Hematopoietic multipotent progenitor cell treated with erythropoietin and hydrocortisone succinate and interleukin-3 and kit ligand, for 4 days (in vitro differentiated cells): ENCODE measurements around the gene PKDREJ.
"Not testable (repeated sequence)": the region's sequence is repeated elsewhere in the genome, so short reads cannot be mapped to it uniquely, and the experiment has no call there.

Source experiments
- DNase-seq: peaks from one replicate; pipeline ENCODE4 v3.0.0-alpha.2; 2015

Gene PKDREJ, protein sequence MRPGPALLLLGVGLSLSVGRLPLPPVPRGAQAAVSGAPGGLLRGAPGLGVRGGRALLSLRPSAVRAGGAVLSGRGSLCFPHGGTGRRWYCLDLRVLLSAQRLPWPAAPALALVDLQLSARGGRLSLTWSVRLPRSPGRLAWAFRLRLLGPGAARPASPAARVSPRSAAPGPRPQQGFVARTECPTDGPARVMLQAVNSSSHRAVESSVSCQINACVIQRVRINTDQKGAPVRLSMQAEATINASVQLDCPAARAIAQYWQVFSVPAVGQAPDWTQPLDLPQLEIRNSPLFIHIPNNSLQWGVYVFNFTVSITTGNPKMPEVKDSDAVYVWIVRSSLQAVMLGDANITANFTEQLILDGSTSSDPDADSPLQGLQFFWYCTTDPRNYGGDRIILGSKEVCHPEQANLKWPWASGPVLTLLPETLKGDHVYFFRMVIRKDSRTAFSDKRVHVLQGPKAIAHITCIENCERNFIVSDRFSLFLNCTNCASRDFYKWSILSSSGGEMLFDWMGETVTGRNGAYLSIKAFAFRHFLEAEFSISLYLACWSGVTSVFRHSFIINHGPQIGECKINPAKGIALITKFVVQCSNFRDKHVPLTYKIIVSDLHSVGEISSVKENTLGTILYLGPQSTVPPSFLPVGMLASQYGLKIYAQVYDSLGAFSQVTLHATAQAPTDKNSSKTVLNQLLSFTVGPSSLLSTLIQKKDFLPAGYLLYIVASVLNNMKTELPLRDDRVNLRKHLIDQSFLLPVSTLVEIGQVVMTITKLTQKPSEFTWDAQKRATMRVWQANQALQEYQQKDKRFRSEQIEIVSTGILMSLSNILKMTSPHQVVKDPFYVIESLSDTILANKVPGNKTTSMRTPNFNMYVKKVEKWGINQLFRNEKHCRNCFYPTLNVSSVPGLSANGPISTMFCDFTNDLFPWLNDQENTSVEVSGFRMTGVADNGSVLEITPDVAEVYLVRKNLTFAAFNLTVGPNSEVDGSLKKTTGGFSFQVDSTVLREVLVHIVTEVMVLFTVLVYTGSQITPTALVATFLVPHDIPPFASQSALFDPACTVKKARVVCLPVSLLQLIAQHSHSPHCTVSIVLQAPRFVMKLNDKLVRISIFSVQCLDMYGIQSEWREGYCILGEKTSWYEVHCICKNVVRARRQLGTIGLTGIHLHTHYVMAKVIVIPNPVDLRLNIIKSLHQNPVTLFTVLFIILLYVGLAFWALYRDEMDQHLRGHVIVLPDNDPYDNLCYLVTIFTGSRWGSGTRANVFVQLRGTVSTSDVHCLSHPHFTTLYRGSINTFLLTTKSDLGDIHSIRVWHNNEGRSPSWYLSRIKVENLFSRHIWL (N-terminal part only)

DNA sequence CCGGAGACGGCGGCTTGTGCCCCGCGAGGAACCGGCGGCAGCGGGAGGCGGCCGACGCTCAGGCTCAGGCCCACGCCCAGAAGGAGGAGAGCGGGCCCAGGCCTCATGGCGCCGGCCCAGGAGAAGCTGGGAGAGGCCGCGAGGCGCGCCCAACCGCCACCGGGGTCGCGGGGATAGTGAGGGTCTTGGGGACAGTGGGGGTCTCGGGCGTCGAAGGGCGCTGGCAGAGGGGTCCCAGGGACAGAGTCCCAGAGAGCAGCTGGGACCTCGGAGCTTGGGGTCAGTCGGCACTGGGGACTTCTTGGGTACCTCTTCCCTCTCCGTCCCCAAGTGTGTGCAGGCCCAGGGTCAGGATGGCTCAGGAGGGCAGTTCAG is at the start of gene PKDREJ:
PKDREJ (minus strand) TSS at position 128 of the 375 bp plus-strand sequence; CDS start at position 107, 21 bp downstream.
- no peak for DNase-seq

DNA sequence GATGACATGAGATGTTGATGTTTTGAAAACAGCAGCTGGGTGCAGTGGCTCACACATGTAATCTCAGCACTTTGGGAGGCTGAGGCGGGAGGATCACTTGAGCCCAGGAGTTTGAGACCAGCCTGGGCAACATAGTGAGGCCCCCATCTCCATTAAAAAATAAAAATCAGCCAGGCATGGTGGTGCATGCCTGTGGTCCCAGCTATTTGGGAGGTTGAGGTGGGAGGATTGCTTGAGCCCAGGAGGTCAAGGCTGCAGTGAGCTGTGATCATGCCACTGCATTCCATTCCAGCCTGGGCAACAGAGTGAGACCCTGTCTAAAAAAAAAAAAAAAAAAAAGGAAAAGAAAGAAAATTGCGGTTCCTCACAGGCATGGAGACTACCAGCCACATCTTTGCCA is 49.7 kb upstream of the PKDREJ start:
- DNase-seq: not testable (repeated sequence)

DNA sequence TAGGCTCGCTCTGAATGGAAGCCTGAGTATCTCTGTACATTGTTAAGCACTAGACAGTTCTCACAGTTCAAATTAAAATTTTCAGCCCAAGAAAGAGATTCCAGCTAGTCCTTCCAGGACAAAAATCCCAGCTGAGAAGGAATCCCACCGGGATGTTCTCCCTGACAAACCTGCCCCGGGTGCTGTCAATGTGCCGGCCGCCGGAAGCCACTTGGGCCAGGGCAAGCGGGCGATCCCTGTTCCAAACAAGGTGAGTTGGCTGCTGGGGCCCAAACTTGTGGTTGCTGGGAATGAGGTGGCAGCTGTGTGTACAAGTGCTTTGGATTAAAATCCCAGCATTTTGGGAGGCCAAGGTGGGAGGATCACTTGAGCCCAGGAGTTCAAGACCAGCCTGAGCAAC is 48.9 kb upstream of the PKDREJ start:
- DNase-seq: no peak

DNA sequence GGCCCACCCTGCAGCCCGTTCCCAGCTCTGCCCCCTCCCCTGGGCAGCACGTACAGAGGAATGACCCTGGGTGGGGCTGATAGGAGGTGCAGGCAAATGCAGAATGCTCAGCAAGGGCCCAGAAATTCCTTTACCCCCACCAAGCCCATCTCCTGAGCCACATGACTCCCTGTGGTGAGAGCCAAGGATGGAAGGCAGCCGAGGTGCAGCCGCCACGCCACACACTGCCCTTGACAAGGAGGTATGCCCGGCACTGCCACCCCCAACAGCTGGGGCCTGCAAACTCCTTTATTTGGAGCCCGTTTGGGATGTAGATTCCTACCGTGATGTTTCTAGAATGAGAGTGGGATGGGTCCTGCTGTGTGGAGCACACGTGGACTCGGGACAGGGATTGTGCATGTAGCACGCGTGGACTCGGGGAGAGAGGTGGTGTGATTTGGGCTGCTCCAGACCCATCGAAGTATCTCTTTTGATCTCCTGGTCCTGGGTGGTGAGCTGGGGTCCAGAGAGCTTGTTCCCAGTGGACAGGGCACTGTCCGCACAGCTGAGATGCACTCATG is 46.5 kb upstream of the PKDREJ start:
- no peak for DNase-seq

DNA sequence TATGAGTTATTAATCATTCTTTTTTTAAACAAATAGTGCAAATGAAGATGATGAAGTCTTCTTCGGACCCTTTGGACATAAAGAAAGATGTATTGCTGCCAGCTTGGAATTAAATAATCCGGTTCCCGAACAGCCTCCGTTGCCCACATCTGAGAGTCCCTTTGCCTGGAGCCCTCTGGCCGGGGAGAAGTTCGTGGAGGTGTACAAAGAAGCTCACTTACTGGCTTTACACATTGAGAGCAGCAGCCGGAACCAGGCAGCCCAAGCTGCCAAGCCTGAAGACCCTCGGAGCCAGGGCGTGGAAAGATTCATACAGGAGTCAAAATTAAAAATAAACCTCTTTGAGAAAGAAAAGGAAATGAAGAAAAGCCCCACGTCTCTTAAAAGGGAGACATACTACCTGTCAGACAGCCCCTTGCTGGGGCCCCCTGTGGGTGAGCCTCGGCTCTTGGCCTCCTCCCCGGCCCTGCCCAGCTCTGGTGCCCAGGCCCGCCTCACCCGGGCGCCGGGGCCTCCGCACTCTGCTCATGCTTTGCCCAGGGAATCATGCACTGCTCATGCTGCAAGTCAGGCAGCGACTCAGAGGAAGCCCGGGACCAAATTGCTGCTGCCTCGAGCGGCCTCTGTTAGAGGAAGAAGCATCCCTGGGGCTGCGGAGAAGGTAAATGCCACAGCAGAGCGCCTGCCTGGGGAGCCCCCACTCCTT is 45.3 kb upstream of the PKDREJ start:
- no peak for DNase-seq

DNA sequence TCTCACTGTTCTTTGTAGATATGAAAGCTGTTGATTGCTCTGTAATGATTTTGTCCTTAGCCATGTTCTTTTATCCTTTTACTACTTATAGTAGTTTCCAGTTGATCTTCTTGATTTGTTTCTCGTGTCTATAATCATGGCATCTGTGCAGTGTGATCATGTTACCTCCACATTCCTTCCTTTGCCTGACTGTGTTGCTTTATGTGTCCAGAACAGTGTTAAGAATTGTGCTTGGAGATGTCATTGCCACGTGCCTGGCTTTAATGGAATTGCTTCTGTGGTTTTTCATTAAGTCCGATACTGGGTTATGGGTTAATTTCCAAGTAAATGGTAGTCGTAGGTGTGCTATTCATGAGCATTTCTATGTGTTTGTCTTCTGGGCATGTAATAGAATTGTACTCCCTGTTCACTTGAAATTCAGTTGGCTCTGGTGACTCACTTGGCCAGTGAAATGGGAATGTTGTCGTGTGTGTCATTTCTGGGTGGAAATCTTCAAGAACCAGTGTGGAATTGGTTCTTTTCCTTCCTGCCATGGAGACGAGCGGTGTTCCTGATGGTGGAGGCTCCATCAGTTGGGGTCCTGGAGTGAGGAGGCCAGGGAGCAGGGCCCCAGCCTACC is 40.3 kb upstream of the PKDREJ start:
- DNase-seq: no peak

DNA sequence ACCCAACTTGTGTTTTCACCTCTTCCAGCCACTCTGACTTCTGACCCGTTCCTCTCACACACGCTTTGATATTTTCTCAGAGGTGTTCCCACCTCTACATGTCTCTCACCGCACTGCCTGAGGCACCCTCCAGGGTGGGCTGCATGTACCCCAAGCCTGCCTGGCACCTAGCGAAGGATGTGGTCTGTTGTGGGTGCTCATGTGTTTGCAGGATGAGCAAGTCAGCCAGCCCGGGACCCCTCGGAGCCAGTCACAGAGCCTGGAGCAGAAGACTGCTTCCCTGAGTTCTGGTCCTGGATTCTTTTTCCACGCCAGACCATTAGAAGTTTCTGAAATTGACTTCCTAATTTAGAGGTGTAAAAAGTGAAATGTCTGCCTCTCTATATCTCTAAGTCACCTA is 37.3 kb upstream of the PKDREJ start:
- DNase-seq: no peak

DNA sequence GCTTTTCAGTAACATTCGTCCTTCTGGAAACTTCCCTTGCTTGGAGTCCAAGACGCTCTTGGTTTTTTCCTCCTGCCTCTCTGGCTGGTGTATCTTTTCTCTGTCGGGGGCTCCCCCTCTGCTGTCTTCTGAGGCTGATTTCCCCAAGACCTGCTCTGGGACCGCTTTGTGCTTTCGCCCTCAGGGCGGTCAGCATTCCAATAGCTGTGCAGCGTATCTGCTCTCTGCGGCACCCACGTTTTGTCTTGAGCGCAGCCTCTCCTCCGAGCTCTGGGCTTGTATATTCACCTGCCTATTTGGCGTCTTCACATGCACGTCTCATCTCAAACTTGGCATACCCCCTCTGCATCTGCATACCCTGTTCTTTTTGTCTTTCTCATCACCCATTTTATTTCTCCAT is 36.0 kb upstream of the PKDREJ start:
- DNase-seq: no peak

DNA sequence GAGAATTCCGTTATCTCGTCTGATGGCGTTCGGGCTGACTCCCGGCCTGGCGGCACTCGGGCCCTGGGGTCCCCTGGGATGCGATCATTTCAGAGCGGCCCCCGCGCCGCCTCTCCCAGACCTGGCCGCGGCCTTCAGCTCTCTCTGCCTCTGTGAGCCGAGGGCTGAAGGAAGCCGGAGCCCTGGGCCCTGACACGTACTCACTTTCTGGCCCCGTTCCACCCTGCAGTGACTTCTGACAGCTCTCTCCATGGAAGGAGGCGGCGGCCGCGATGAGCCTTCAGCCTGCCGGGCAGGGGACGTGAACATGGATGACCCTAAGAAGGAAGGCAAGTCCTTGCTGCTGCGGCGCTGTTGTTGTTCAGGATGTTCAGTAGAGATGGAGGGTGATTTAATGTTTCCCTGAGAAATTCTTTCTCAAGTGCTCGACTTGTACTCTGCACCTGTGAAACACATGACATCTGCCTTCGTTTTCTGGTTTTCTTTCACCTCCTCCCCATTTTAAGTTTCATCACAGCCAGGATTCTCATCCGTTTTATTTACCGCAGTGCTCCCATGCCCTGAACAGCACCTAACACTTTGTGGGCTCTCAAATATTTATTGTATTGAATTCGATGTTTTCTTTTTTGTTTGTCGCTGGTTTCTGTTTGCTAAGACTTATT is 34.1 kb upstream of the PKDREJ start:
- peak; percentile 62 for DNase-seq

DNA sequence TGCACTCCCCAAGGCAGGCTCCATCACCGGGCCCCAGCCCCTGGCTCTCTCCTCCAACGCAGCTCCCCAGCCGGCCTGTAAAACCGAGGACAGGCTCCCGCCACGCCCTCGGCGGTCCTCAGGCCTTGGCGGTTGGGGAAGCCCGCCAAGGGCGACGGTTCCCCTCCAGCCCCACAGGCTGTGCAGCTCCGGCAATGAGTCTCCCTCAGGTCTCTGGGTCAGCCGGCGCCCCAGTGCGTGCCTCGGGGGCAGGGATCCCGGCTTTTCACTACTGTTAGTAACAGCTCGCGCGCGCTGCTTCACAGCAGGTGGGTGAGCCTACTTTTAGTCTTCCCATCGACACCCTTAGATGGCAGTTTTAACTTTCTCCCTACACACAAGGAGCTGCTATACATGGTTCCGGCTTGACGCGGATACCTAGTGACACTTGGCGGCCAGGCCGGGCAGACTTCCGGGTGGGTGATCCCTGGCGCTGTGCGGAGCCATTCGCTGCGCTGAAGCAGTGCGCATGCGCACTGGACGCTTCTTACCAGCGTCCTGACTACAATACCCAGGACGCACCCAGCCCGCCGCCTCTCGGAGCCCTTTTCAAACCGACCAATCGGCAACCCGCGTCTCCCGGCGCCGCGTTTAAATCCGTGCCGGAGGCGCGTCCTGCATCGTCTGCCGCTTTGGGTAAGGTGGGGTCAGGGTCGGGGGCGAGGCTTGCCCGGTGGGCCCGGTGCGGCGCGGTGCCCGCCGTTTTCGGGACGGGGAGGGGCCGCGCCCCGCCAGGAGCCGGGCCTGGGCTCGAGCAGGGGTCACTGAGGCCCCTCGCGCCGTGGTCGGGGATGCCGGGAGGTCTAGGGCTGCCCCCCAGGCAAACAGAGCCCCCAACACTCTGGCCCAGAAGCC is 33.4 kb upstream of the PKDREJ start, which contains the start of gene GTSE1:
GTSE1 (plus strand) TSS at position 614 of the 894 bp plus-strand sequence. CDS start 531 bp downstream, outside the sequence.
- DNase-seq: peak; percentile 99

DNA sequence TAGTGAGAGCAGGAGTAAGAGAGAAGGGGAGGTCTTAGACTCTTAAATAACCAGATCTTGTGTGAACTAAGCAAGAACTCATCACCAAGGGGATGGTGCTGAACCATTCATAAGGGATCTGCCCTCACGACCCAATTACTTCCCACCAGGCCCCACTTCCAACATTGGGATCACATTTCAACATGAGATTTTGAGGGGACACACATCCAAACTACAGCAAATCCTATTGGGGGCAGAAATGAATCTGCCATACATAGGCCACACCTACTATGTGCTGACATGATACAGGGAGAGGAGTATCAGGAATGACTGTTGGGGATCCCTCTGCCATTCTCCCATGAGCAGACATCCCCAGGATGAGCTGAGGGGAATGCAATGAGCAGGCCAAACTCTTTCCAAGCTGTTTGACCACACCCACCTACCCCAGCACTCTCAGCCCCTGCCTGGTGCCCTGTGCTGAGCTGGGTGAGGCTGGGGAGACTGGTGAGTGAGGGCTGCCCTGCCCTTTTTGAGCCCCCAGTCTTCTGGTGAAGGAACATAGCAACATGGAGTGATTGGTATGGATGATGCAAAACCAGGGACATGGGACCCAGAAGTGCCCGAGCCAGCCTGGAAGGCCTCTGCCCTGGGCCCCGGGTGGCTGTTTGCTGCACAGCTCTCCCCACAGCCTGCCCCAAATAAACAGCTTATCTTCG is 32.3 kb upstream of the PKDREJ start:
- peak; percentile 25 for DNase-seq

DNA sequence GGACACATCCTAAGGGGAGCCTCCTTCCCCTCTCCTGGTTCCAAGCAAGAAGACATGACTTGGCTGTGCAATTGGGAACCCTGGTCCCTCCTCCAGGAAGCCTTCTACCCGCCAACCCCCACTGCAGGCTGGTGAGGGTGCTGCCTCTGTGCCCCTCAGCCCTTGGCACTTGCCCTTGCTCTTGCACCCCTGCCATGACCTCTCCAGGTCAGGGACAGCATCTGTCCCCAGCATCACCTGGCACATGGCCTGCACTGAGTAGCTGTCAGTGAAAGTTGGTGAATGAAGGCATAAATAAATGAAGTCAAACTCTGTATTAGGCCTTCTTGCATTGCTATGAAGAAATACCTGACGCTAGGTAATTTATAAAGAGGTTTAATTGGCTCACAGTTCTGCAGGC is 31.6 kb upstream of the PKDREJ start:
- no peak for DNase-seq

DNA sequence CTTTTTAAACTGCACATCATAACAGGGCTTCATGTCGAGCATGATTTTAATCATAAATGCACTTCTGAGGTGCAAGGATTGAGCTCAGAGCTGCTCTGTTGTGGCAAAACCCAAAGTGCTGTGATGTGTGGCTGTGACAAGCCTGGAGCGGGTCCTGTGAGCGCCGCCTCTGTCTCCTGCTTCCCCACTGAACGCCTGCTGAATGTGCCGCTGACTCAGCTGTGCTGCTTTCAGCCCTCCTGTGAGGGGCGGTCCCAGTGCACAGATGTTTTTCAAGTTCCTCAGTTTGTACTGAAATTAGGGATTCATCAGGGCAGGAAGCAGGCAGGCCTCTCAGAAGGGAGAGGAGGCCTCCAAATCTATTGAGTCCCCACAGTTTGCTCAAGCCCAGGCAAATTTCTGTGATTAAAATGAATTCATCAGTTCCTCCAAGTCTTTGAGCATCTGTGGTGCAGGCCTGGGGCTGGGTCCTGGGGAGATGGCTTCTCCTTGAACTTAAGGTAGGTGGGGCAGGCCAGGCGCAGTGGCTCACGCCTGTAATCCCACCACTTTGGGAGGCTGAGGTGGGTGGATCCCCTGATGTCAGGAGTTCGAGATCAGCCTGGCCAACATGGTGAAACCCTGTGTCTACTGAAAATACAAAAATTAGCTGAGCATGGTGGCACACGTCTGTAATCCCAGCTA is 30.6 kb upstream of the PKDREJ start:
- peak; percentile 63 for DNase-seq

DNA sequence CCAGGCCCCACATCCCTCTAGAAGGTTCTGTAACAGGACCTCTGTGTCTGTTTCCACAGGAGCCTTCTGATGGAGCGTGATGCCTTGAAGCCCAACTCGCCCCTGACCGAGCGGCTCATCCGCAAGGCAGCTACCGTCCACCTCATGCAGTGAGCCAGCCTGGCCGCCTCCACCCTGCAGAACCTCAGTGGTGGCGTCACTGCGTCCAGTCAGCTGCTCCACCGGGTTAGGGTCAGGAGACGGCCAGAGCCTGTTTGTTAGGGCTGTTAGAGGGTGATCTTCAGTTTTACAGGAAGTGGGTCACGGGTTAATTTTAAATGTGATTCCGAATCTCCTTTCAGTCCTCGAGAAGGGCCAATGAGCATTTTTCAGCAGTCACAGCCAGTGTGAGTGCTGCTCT is 29.6 kb upstream of the PKDREJ start:
- DNase-seq: no peak

DNA sequence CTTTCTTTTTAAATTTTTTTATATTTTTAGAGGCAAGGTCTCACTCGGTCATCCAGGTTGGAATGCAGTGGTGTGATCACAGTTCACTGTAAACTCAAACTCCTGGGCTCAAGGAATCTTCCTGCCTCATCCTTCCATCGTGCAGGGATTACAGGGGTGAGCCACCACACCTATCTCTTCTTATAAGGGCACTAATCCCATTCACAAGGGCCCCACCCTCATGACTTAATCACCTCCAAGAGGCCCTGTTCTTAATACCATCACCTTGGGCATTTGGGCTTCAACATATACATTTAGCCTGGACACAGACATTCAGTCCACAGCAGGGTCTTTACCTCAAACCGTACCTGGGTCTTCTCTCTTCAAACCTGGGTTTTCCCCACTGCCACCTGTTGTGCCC is 29.0 kb upstream of the PKDREJ start:
- no peak for DNase-seq

DNA sequence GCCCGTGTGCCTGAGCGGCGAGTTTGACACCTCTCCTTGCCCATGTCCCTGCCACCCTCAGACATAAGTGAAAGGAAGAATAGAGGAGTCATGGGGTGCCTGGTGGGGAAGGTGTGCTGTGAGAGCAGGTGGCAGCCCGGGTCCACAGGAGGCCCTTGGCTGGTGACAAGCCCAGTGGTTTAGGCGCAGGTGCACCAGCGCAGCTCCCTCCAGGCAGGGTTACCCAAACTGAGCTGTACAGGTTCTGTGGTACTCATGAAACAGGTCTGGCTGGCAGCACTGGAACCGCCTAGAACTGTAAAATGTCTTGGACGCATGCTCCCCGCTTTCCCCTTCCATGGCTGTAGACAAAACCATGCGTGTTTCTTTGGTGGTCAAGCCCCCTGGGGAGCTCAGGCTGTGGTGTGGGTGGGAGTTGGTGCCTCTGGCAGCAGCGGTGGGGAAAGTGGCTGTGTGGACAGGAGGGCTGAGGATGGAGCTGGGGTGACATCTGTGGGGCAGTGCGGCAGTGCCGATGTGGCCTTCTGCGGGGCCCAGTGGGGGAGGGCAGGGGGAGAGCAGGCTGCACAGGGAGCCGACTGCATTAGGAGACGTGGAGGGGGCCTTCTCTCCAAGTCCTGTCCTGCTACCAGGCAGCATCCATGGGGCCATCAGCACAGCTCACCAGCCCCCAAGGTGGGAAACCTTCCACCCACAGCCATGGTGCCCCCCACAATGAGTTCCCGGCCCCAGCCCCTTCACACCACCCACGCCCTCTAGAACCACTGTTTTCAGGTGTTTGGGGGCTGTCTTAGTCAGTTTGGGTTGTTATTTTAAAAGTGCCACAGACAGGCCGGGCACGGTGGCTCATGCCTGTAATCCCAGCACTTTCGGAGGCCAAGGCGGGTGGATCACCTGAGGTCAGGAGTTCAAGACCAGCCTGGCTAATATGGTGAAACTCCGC is 28.0 kb upstream of the PKDREJ start:
- DNase-seq: no peak

DNA sequence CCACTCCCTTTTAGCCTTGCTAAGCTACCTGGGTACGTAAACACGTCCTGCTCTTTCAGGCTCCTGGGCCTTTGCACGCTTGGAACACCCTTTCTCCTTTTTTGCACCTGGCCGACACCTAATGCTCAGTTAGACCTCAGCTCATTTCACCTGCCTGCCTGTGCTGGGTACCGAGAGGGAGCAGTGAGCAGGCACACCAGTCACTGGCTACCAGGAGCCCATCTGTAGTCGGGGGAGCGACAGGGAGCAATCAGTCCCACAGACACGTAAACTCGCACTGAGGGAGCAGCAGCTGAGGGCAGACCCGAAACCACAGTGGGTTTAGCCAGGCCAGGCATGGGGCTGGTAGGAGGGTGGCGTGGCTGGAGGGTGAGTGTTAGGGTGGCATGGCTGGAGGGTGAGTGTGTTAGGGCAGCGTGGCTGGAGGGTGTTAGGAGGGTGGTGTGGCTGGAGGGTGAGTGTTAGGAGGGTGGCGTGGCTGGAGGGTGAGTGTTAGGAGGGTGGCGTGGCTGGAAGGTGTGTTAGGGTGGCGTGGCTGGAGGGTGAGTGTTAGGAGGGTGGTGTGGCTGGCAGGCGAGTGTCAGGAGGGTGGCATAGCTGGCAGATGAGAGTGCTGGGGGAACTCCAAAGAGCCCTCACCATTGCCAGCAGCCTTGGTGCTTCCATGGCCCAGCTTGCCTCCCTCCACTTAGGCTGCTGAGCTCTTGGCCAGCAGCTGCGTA is 27.1 kb upstream of the PKDREJ start:
- DNase-seq: no peak
